GM12878 (cell line): Measurements from ENCODE around the gene P3H2. TPM values are rescaled to one million over a fixed set of nuclear protein-coding genes. Genes with fewer than 3 reads are reported as not detected.

Source experiments
- ATAC-seq: fragments of 200-7000 bp; cut with Tn5 transposase; 3 replicates; pipeline ENCODE4 v1.9.1; 2020; ENCODE audit warnings: mild to moderate bottlenecking, moderate library complexity
- BruUV-seq: library from RNA; stranded (reverse); fragments of 400-500 nt; replicated peaks from 2 replicates; lab custom pipeline; 2021; lab: Mats Ljungman, UMichigan
- CTCF ChIA-PET: fragments of 300-600 bp; sonication (Branson Sonifier 250); formaldehyde crosslinking; extraction: SDS; loops from one replicate; lab custom pipeline; 2021; ENCODE audit warnings: inconsistent platforms; lab: Yijun Ruan, JAX
- POLR2A ChIA-PET: fragments of 350-600 bp; formaldehyde crosslinking; extraction: SDS; loops from one replicate; lab custom pipeline; 2021; ENCODE audit warnings: inconsistent platforms; lab: Charles Lee
- RAD21 ChIA-PET: fragments of 300-600 bp; sonication (Branson Sonifier 250); formaldehyde crosslinking; loops from one replicate; lab custom pipeline; 2023; ENCODE audit warnings: antibody characterized with exemption; ENCODE audit not compliant: unreplicated experiment; lab: Charles Lee
- SMC1A ChIA-PET: fragments of 300-600 bp; sonication (Branson Sonifier 250); formaldehyde crosslinking; loops from one replicate; lab custom pipeline; 2023; ENCODE audit not compliant: unreplicated experiment, uncharacterized antibody; lab: Charles Lee
- DNase-seq: peaks from one replicate; pipeline ENCODE4 v3.0.0-alpha.2; 2011; ENCODE audit warnings: low read depth, low spot score
- FAIRE-seq: peaks from 3 replicates; lab custom pipeline; 2011; peaks lifted over from hg19 to GRCh38; lab: Jason Lieb, UNC
- H2AFZ ChIP-seq: 2 replicates; pipeline ENCODE4 v1.6.0; 2011; ENCODE audit warnings: low read depth, low read length, control low read depth; ENCODE audit not compliant: control insufficient read depth
- H3K27ac ChIP-seq: 2 replicates; pipeline ENCODE4 v1.5.1; 2011; ENCODE audit warnings: control low read depth; ENCODE audit not compliant: control insufficient read depth, insufficient read depth
- H3K27me3 ChIP-seq, 2 experiments: replicated peaks in 1 of 2; 2 replicates each; pipeline versions ENCODE4 v1.6.0 to v1.6.1; 2011; ENCODE audit warnings: low read length in 1 of 2; ENCODE audit not compliant: control insufficient read depth in 2 of 2, insufficient read depth in 2 of 2
- H3K36me3 ChIP-seq, 2 experiments: 2 replicates each; pipeline ENCODE4 v1.5.1; 2011; ENCODE audit warnings: low read length in 1 of 2; ENCODE audit not compliant: control insufficient read depth in 2 of 2, insufficient read depth in 2 of 2
- H3K4me1 ChIP-seq: 2 replicates; pipeline ENCODE4 v1.6.1; 2011; ENCODE audit warnings: mild to moderate bottlenecking, low read length, moderate library complexity, mixed read lengths; ENCODE audit not compliant: control insufficient read depth, insufficient read depth
- H3K4me2 ChIP-seq: 2 replicates; pipeline ENCODE4 v1.6.0; 2011; ENCODE audit warnings: control low read depth; ENCODE audit not compliant: control insufficient read depth, insufficient read depth
- H3K4me3 ChIP-seq: fragments of 200-600 bp; sonication (generic); 2 replicates; pipeline ENCODE4 v1.5.1; 2016
- H3K79me2 ChIP-seq: 2 replicates; pipeline ENCODE4 v1.6.0; 2011; ENCODE audit warnings: low read length; ENCODE audit not compliant: control insufficient read depth, insufficient read depth
- H3K9ac ChIP-seq: 2 replicates; pipeline ENCODE4 v1.8.0; 2011; ENCODE audit warnings: low read length, control low read depth, mixed read lengths; ENCODE audit not compliant: control insufficient read depth, insufficient read depth
- H3K9me3 ChIP-seq: replicated peaks from 3 replicates; pipeline ENCODE4 v1.5.1; 2011; ENCODE audit warnings: mild to moderate bottlenecking, low read length; ENCODE audit not compliant: control insufficient read depth, insufficient read depth
- H4K20me1 ChIP-seq: 2 replicates; pipeline ENCODE4 v1.6.0; 2011; ENCODE audit not compliant: control insufficient read depth, insufficient read depth
- ASH2L ChIP-seq: fragments of 300-600, 200-600 bp; sonication (generic); IDR thresholded peaks from 2 replicates; pipeline ENCODE4 v1.6.1; 2017; ENCODE audit warnings: low read depth, mild to moderate bottlenecking, borderline replicate concordance
- CHD2 ChIP-seq: IDR thresholded peaks from 2 replicates; pipeline ENCODE4 v1.6.1; 2011; ENCODE audit warnings: low read depth, low read length, improper control_type of control experiment, borderline replicate concordance
- CUX1 ChIP-seq: IDR thresholded peaks from 2 replicates; pipeline ENCODE4 v1.6.1; 2012; ENCODE audit warnings: improper control_type of control experiment, low read depth, low read length; ENCODE audit not compliant: insufficient replicate concordance
- EGR1 ChIP-seq, 2 experiments: IDR thresholded peaks; 1 replicate in 1 of 2; 2 replicates in 1 of 2; pipeline ENCODE4 v1.6.1; 2011 to 2012; ENCODE audit warnings: low read depth in 2 of 2, low read length in 2 of 2, borderline replicate concordance in 1 of 2, mild to moderate bottlenecking in 1 of 2, moderate library complexity in 1 of 2
- FOS ChIP-seq: IDR thresholded peaks from 3 replicates; pipeline ENCODE4 v1.6.1; 2011; ENCODE audit warnings: borderline replicate concordance; ENCODE audit not compliant: insufficient read length; ENCODE audit errors: extremely low read depth
- HDGF ChIP-seq: fragments of 450-650 bp; IDR thresholded peaks from 2 replicates; pipeline ENCODE4 v1.6.1; 2016; ENCODE audit warnings: antibody characterized with exemption
- KAT2A ChIP-seq: conservative IDR thresholded peaks from 2 replicates; pipeline ENCODE4 v1.6.1; 2011; ENCODE audit warnings: low read depth, low read length; ENCODE audit not compliant: control insufficient read depth
- NFIC ChIP-seq: IDR thresholded peaks from 2 replicates; pipeline ENCODE4 v1.6.1; 2012; ENCODE audit warnings: low read depth, mild to moderate bottlenecking, inconsistent platforms, low read length, moderate library complexity
- NR2C2 ChIP-seq: IDR thresholded peaks from 2 replicates; pipeline ENCODE4 v1.6.1; 2011; ENCODE audit warnings: borderline replicate concordance, low read depth; ENCODE audit not compliant: control insufficient read depth, insufficient read length
- POLR2AphosphoS5 ChIP-seq: IDR thresholded peaks from 2 replicates; pipeline ENCODE4 v1.6.1; 2011; ENCODE audit warnings: mild to moderate bottlenecking, low read length, inconsistent platforms
- POU2F2 ChIP-seq: IDR thresholded peaks from 3 replicates; pipeline ENCODE4 v1.6.1; 2011; ENCODE audit warnings: low read depth, mild to moderate bottlenecking, low read length, borderline replicate concordance
- SREBF2 ChIP-seq: IDR thresholded peaks from 2 replicates; pipeline ENCODE4 v1.6.1; 2012; ENCODE audit warnings: mild to moderate bottlenecking, low read length
- SRF ChIP-seq, 2 experiments: IDR thresholded peaks; 2 replicates each; pipeline ENCODE4 v1.6.1; 2011; ENCODE audit warnings: low read depth in 2 of 2, low read length in 2 of 2, mild to moderate bottlenecking in 1 of 2, moderate library complexity in 1 of 2
- TCF12 ChIP-seq: IDR thresholded peaks from 2 replicates; pipeline ENCODE4 v1.6.1; 2011; ENCODE audit warnings: low read depth, mild to moderate bottlenecking, low read length
- USF2 ChIP-seq: IDR thresholded peaks from 2 replicates; pipeline ENCODE4 v1.6.1; 2011; ENCODE audit warnings: low read depth, low read length, improper control_type of control experiment, borderline replicate concordance
- ZNF217 ChIP-seq: fragments of 450-650 bp; IDR thresholded peaks from 2 replicates; pipeline ENCODE4 v1.6.1; 2017; ENCODE audit warnings: antibody characterized with exemption, mild to moderate bottlenecking
- ZNF274 ChIP-seq: IDR thresholded peaks from one replicate; pipeline ENCODE4 v1.8.0; 2011; ENCODE audit not compliant: insufficient read length, insufficient read depth
- ZSCAN29 ChIP-seq: fragments of 450-650 bp; IDR thresholded peaks from 2 replicates; pipeline ENCODE4 v1.6.1; 2017; ENCODE audit warnings: mild to moderate bottlenecking, moderate library complexity
- WGBS: methylation state at CpG from one replicate; pipeline ENCODE4 v1.1.6; 2016; ENCODE audit warnings: low lambda C conversion rate; ENCODE audit not compliant: insufficient replicate concordance, insufficient coverage; ENCODE audit errors: missing lambda C conversion rate; 5-methylcytosine and 5-hydroxymethylcytosine counted together
- in situ Hi-C: fragments of 300-500 bp; cut with MboI; formaldehyde crosslinking; loops from 9 replicates; pipeline ENCODE4 v1.14.3; 2018; ENCODE audit warnings: mixed read lengths
- intact Hi-C: fragments of 100-400 bp; cut with micrococcal nuclease; formaldehyde crosslinking; loops from one replicate; pipeline ENCODE4 v1.14.2; 2022; ENCODE audit not compliant: unreplicated experiment
- polyA plus RNA-seq, 11 experiments: library from polyadenylated mRNA; depleted of rRNA in 4 of 11; unstranded in 6 of 11; stranded (reverse) in 5 of 11; fragments of >200 nt; fragmentation: Nextera tagmentation in 4 of 11; fragmentation: Illumina TruSeq in 1 of 11; extraction: Ambion mirVana in 4 of 11; extraction: Trizol in 1 of 11; gene quantifications; 1 replicate in 1 of 11; 2 replicates in 10 of 11; pipeline versions ENCODE4 v1.2.1 to v1.2.3, GENCODE V29; 2011 to 2016; ENCODE audit warnings: inconsistent platforms in 2 of 11, missing spikeins in 2 of 11, low read depth in 1 of 11
- total RNA-seq, 4 experiments: library from RNA; depleted of rRNA in 3 of 4; stranded (reverse); fragments of >200 nt in 3 of 4; fragmentation: Illumina TruSeq in 1 of 4; extraction: Trizol in 1 of 4; gene quantifications; 2 replicates each; pipeline versions ENCODE4 v1.2.1 to v1.2.3, GENCODE V29; 2013 to 2021
- TF ChIP-seq, protein P1 (sequence below): IDR thresholded peaks from 2 replicates; pipeline ENCODE4 v1.6.1; 2011; ENCODE audit warnings: borderline replicate concordance, low read depth, mild to moderate bottlenecking, moderate library complexity, mixed read lengths, low read length; ENCODE audit not compliant: insufficient read depth; ENCODE audit errors: extremely low read length

P3H2 gene
- total and polyA plus RNA-seq, 10 of the 15 experiments (the other 5 are each of a cell fraction or from before 2014, with no cell fraction given): 27.0 to 97.6 (median 83.2) TPM

DNA sequence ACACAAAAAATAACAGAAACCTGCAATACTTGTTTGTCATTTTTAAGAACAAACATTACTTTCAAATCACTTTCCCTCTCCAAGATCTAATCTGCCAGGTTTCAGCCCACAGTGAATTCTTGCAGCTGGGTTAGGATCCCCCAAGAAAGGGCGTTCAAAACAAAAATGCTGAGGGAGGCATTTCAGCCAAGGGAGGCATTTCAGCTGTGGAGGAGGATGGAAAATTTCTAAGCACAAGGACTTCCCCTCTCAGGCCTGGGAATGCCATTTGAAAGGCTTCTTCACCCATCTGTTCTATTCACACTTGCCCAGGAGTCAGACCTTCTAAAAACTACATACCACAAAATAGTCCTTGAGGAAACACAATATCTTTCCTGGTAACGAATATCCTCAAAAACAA lies 69.1 kb downstream of the P3H2 start:
- Histone ChIP-seq H3K27me3 (no peaks in the 10 kb centered on the region), H3K27ac (no peak overlapping the region), H3K36me3 (no peaks in the 10 kb centered on the region), H3K4me3 (no peak overlapping the region), H2AFZ (no peak overlapping the region), H3K9me3 (no peaks in the 10 kb centered on the region), H4K20me1 (no peaks in the 10 kb centered on the region), H3K4me2 (no peak overlapping the region), H3K79me2 (no peaks in the 10 kb centered on the region), H3K9ac (no peak overlapping the region), H3K4me1 (no peaks in the 10 kb centered on the region)
- ATAC-seq (no peak), FAIRE-seq (no peak), DNase-seq (no peak)
- RAD21 ChIA-PET: interaction anchor here (0.8 kb wide), 1 partner anchor 33 kb away, joined by 3 read pairs; no protein-coding TSS in a partner anchor
- SMC1A ChIA-PET: interaction anchor here (0.7 to 3.5 kb wide), 7 partner anchors 7 to 165 kb away, joined by 3 to 21 read pairs (median 4); no protein-coding TSS in a partner anchor
- POLR2A ChIA-PET: no interaction called here
- in situ Hi-C loops (no loop called here), intact Hi-C loops (no loop called here)
- no TSS peak for BruUV-seq
- CTCF ChIA-PET: interaction anchor here (1.3 to 1.9 kb wide), 2 partner anchors 12 to 22 kb away, joined by 4 read pairs; no protein-coding TSS in a partner anchor
- 0% methylated on average over 2 of the region's 2 CpGs for WGBS
- no peak for TF ChIP-seq NR2C2
- no peak for TF ChIP-seq KAT2A
- TF ChIP-seq FOS: no peak
- TF ChIP-seq ZNF274: no peak
- TF ChIP-seq USF2: no peak
- no peak for TF ChIP-seq POLR2AphosphoS5
- TF ChIP-seq HDGF: no peak
- TF ChIP-seq NFIC: no peak
- TF ChIP-seq CHD2: no peak
- TF ChIP-seq CUX1: no peak
- TF ChIP-seq ZNF217: no peak
- TF ChIP-seq, protein P1, sequence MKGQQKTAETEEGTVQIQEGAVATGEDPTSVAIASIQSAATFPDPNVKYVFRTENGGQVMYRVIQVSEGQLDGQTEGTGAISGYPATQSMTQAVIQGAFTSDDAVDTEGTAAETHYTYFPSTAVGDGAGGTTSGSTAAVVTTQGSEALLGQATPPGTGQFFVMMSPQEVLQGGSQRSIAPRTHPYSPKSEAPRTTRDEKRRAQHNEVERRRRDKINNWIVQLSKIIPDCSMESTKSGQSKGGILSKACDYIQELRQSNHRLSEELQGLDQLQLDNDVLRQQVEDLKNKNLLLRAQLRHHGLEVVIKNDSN: no peak
- TF ChIP-seq EGR1 (IDR thresholded peaks at IDR 0.05; ENCODE audit: borderline replicate concordance in 1 of 2, low read depth in 2 of 2, low read length in 2 of 2): no peak
- no peak for TF ChIP-seq SRF (IDR thresholded peaks at IDR 0.05; ENCODE audit: low read depth in 2 of 2, low read length in 2 of 2)
- no peak for TF ChIP-seq SREBF2
- no peak for TF ChIP-seq TCF12
- TF ChIP-seq POU2F2: no peak
- no peak for TF ChIP-seq ASH2L
- TF ChIP-seq ZSCAN29: no peak
